Testis (tissue), 2 donors: ENCODE results near the gene PRG2.

Experiments used
- CTCF ChIP-seq, 3 experiments: fragments of 450-650 bp in 2 of 3; fragments of 200-600 bp in 1 of 3; sonication (generic) in 1 of 3; IDR thresholded peaks; one replicate each; pipeline ENCODE4 v1.5.1; 2016 to 2019; ENCODE audit warnings: antibody characterized with exemption in 3 of 3, mild to moderate bottlenecking in 2 of 3, moderate library complexity in 1 of 3
- POLR2A ChIP-seq: fragments of 450-650 bp; IDR thresholded peaks from one replicate; pipeline ENCODE4 v1.6.1; 2017; ENCODE audit warnings: antibody characterized with exemption, mild to moderate bottlenecking, moderate library complexity

- TF ChIP-seq POLR2A (no peak), CTCF (IDR thresholded peaks at IDR 0.05) (no peak)
Observed at GRCh38 chr11:57399221-57399620, 8.8 kb upstream of the PRG2 start.
